Measurements from ENCODE around the gene LRIF1. TPM values are rescaled to one million over a fixed set of nuclear protein-coding genes. Genes with fewer than 3 reads are reported as not detected.
"Not testable (repeated sequence)": the region's sequence is repeated elsewhere in the genome, so short reads cannot be mapped to it uniquely, and the experiment has no call there.

LRIF1 gene
- total RNA-seq, 1 experiment from 2014 or later, result 33.9 TPM

DNA sequence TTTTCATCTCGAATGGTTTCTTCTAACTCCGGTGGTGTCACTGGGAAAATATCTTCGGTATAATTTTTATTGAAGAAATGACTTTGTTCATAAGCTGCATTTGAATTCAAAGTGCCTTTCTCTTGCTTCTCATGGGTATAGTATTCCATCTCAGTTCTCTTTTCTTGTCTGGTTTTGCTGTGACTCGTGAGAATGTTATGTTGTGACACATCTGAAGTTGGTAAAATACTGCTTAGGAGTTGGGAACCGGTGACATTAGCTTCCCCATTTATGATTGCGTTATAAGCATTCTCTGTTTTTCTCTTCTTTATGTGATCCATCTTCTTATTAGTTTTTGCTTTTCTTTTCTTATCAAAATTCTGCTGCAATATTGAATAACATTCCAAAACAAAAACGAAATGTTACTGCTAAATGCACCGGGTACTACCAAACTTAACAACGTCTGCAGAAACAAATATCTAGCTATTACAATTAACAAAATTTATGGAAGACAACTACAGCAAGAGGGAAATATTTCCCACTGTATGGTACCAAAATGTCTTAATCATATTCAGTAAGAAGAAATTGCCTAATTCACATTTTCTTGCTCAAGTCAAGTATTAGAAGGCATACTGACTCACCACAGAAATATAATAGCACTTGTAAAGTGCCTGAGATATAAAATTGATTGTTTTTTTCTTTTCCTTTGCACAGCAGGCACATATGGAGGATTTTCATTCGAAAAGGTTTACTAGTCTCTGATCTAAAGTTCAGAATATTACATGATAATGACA is 15.5 kb downstream of the LRIF1 start:
- DNase-seq (ENCODE audit: low spot score), result peak; percentile 32

DNA sequence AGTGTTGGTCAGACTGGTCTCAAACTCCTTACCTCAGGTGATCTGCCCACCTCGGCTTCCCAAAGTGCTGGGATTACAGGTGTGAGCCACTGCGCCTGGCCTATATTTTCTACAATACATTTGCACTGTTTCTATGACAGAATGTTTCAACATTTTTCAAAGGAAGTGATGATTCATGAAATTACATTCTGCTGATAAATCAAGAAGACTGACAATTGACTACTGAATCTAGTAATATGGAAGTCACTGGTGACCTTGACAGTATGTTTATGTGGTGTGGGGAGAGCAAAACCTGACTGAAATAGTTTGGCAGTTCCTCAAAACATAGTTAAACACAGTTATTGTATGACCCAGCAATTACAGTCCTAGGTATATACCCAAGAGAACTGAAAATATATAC is 18.1 kb downstream of the LRIF1 start:
- no peak for DNase-seq (ENCODE audit: low spot score)

DNA sequence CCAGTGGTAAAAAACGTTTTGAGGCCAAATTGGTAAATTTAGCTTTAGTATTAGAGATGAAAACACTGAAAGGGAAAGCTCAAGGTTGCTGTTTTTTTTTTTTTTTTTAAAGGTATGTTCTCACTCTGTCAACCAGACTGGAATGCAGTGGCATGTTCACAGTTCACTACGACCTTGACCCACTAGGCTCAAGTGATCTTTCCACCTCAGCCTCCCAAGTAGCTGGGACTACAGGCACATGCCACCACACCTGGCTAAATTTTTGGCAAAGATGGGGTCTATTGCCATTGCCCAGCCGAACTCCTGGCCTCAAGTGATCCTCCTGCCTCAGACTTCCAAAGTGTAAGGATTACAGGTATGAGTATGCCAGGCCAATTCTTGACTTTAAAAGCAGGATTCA is 18.9 kb downstream of the LRIF1 start:
- DNase-seq (ENCODE audit: low spot score), result no peak

DNA sequence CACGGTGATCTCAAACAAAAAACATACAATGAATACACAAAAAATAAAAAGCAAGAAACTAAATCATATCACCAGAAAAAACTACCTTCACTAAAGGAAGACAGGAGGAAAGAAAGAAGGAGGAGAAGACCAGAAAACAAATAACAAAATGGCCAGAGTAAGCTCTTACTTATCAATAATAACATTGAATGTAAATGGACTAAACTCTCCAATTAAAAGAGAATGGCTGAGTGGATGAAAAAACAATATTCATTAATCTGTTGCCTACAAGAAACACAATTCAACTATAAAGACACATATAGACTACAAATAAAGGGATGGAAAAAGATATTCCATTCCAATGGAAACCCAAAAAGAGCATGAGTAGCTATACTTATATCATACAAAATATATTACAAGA is 27.2 kb downstream of the LRIF1 start:
- DNase-seq (ENCODE audit: low spot score), result no peak

DNA sequence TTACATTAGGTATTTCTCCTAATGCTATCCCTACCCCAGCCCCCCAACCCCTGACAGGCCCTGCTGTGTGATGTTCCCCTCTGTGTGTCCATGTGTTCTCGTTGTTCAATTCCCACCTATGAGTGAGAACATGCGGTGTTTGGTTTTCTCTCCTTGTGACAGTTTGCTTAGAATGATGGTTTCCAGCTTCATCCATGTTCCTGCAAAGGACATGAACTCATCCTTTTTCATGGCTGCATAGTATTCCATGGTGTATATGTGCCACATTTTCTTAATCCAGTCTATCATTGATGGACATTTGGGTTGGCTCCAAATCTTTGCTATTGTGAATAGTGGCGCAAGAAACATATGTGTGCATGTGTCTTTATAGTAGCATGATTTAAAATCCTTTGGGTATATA is 32.6 kb downstream of the LRIF1 start:
- DNase-seq (ENCODE audit: low spot score), result not testable (repeated sequence)

DNA sequence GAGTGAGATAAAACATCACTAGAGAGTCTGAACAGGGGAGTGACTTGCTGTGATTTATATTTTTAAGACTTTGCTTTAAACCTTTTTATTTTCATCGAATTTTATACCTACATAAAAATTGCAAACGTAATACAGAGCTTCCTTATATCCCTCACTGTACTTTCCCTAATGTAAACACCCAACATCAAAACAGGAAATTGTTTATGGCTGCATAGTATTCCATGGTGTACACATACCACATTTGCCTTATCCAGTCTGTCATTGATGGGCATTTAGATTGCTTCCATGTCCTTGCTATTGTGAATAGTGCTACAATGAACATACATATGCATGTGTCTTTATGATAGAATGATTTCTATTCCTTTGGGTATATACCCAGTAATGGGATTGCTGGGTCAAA is 34.8 kb downstream of the LRIF1 start:
- DNase-seq (ENCODE audit: low spot score), result no peak

DNA sequence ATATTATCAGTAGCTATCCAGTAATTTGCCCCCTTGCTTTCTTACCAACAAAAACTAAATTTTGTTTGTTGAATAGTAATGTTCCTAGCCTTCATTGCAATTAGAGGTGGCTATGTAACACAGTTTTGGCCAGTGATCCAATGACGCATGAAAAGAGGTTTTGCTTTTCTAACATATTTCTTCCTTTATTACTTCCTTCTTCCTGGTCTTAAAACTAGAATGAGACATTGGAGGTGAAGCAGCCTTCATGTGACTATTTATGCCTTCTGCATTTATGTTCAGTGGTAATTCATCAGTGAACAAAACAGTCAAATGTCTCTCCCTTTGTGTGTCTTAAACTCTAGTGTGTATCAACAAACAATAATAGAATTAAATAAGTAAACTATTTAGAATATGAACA is 35.5 kb downstream of the LRIF1 start:
- DNase-seq (ENCODE audit: low spot score), result no peak

DNA sequence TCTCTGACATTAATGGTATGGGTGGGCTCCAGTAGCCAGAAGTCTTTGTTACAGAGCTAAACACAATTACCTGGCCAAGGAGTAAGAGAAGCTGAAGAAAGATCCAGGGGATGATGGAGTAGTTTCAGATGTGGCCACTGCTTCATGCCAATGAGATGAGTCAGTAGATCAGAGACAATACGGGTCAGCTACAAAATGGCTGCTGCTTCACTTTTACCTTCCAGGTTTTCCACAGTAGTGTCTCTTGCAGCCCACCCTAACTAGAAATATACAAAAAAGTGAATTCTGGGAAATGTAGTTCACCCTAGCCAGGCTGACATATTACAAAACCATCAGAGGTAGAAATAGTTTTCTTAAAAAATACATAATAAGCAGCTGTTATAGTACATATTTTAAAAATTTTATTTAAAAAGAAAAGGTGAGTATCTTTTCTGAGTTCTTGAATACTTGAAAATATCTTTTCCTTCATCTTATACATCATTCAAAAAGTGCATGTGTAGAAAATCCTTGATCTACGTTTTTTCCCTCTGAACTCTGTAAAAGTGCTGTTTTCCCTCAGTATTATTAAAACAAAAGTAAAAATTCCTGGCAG is 36.1 kb downstream of the LRIF1 start:
- DNase-seq (ENCODE audit: low spot score), result peak; percentile 43

DNA sequence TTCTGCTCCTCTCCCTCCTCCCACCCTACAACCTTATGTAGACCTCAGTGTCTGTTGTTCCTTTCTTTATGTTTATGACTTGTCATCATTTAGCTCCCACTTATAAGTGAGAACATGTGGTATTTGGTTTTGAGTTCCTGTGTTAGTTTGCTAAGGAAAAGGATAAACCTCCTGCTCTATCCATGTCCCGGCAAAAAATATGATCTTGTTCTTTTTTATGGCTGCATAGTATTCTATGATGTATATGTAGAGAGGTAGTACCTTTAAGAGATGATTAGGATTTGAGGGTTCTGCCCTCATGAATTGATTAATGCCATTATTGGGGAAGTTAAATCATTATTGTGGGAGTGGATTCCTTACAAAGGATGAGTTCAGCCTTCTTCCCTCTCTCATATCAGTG is 41.8 kb downstream of the LRIF1 start:
- DNase-seq (ENCODE audit: low spot score), result no peak

DNA sequence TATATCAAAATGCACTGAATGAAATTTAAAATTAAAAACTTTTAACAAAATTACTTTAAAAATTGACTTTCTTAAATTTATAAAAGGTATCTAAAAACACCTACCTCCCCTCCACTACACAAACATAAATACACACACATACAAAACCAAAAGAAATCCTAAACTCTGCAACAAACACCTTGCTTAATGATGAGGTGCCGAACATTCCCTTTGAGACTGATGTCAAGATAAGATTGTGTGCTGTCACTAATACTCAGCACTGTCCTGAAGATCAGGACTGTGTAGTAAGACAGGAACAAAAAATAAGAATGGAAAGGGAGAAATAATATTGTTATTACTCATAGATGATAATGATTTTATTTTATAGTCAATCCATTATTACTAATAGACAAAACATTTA is 45.7 kb downstream of the LRIF1 start:
- no peak for DNase-seq (ENCODE audit: low spot score)

DNA sequence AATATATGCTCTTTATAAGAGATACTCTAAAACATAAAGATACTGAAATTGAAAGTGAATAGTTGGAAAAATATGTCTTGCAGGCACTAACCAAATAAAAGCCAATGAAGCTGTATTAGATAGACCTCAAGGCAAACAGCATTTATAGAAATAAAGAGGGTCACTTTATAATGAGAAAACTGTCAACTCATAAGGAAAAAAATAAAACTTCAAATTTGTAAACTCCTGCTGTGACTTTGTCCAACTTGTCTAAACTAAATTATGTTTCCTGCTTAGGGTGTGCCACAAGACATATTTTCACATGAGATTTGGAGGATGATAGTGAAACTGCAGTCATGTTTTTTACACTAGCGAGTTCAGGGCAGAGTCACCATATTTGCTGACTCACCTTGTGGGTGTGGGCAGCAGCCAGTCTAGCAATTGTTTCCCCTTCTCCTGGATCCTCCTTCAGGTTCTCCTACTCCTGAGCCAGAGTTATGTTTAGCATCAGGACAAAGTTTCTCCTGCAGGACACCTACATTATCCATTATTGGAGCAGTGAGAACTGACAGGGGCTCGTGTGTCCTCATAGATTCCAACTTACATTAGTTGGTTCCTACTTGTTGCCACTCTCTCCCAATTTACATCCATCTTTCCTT is 46.9 kb downstream of the LRIF1 start:
- peak; percentile 72 for DNase-seq (ENCODE audit: low spot score)

DNA sequence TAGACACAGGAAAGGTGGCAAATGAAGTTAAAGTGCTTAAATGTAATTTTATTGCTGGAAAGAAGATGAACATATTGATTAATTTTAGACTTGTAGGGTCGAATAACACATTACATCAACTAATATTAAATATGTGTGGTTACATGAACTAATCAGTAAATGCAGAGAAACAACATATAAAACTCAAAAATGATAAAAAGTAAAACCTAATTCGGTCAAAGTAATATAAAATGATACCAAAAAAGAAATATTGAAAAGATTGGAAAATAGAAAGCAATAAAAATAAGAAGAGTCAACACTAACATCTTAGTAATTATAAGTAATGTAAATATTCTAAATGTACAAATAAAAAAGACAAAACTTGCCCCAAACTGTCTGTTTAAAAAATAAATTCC is 47.5 kb downstream of the LRIF1 start:
- DNase-seq (ENCODE audit: low spot score), result no peak

DNA sequence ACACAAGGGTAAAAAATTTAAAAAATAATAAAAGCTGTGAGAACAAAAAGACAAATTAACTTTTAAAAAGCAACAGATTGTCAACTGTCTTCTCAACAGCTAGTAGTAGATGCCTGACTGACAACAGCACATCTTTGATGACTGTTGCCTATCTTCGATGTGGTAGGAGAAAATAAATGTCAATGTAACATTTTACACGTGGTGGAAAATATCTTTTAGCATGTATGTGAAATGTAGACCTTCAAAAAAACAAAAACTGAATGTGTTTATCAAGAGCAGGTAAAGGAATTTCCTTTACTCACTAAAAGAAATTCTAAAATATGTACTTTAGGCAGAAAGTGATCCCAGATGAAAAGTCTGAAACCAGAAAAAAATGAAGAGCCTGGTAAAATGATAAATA is 47.9 kb downstream of the LRIF1 start:
- no peak for DNase-seq (ENCODE audit: low spot score)

DNA sequence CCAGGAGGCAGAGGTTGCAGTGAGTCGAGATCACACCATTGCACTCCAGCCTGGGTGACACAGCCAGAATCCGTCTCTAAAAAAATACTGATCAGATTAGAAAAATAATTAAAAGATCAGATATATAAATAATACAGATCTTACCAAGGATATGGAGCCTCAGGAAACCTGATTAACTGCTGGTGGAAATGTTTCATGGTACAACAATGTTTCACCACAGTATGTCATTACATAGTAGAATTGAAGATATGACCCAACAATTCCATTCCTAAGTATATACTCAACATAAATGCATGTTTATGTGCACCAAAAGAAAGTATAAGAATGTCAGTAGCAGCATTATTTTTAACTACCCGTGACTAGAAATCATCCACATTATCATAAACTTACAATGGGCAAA is 49.0 kb downstream of the LRIF1 start:
- no peak for DNase-seq (ENCODE audit: low spot score)

DNA sequence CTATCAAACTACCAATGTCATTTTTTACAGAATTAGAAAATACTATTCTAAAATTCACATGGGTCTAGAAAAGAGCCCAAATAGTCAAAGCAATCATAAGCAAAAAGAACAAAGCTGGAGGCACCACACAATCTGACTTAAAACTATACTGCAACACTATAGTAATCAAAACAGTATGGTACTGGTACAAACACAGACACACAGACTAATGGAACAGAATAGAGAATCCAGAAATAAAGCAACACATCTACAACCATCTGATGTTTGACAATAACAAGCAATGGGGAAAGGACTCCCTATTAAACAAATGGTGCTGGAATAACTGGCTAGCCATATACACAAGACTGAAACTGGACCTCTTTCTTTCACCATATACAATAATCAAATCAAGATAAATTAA is 50.9 kb downstream of the LRIF1 start:
- no peak for DNase-seq (ENCODE audit: low spot score)

DNA sequence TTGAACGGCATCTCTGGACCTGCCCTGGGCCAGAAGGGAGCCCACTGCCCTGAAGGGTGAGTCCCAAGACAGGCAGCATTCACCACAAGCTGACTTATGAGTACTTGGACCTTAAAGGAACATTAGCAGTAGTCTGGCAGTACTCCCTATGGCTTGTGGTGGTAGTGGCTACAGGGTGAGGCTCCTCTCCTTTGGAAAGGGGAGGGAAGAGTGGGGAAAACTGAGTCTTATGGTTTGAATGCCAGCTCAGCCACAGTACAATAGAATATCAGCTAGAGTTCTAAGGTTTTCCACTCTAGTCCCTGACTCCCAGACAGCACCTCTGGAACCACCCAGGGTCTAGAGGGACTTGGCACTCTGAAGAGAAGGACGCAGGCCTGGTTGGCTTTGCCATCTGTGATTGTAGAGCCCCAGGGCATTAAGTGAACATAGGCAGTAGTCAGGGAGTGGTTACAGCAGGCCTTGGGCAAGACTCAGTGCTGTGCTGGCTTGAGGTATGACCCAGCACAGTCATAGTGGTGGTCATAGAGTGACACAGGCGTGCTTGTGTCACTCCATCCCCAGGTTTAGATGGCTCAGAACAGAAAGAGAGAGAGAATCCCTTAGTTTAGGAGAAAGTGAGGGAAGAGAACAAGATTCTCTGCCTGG is 59.7 kb downstream of the LRIF1 start:
- DNase-seq (ENCODE audit: low spot score), result no peak

DNA sequence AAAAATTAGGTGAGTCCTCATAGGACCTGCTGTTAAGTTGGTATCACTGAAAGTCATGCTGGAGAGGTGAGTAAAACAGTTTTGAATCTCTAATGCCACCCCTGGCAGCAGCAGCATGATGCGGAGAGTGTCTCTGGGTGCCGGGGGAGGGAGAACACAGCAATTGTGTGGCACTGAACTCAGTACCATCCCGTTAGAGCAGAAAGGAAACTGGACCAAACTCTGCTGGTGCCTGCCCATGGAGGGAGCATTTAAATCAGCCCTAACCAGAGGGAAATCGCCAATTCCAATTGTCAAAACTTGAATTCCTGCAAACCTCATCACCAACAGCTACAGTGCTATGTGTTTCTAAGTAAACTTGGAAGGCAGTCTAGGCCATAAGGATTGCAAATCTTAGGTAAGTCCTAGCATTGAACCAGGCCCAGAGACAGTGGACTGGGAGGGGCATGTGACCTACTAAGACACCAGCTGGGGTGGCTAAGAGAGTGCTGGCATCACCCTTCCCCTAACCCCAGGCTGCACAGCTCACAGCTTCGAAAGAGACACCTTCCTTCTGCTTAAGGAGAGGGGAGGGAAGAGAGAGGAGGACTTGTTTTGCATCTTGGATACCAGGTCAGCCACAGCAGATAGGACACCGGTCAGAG is 60.8 kb downstream of the LRIF1 start:
- DNase-seq (ENCODE audit: low spot score), result no peak

DNA sequence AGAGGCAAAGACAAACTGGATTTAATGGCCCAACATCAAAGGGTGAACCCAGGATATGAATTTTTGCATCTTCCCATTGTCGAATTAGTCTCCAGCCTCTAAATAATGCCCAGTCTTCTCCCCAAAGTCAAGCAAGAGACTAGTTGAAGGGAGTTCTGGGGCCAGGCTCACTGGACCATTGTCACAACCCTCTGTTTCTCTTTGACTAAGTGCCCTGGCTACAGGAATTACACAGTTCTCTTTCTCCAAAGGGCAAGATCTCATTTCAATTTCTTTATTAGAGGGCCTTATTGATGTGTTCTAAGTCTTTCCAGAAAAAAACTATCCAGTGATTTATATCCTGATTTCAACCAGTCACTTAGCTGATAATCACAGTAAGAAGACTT is 64.3 kb downstream of the LRIF1 start:
- DNase-seq (ENCODE audit: low spot score), result no peak

DNA sequence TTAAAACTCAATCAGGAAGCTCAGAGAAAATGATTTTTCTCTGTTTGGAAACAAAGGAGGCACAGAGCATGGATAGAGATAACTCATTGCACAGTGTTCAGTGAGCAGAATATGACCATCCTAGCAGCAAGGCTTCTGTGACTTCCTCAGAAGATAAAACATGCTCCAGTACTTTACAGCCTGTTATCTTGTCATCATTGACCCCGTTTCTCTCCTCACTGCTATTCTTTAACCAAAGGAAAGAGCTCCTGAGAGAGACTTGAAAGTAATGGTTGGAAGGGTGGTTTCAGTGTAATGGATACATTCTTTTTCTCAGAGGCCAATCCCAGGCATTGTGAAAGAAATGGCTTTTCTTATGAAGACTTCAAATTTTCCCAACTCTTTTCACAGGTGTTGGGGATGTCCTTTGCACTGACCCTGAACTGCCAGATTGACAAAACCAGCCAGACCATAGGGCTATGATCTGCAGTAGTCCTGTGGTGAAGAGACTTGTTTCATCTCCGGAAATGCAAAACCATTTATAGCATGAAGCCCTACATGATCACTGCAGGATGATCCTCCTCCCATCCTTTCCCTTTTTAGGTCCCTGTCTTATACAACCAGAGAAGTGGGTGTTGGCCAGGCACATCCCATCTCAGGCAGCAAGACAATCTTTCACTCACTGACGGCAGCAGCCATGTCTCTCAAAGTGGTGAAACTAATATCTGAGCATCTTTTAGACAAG is 64.8 kb downstream of the LRIF1 start:
- DNase-seq (ENCODE audit: low spot score), result no peak

DNA sequence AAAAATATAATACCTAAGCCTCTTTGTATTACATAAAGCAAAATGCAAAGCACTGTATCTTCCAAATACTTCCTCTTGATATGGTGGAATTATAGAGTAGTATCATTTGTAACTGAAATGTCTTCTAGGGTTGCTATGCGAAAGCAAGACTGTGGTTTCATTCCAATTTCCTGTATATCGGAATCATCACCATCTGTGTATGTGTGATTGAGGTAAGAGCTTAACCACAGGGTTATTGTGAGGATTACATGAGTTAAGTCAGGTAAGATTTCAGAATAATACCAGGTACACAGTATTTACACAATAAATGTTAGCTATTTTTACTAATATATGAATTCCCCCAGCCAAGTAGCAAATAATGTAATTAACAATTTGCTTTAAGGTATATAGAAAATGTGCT is 66.0 kb downstream of the LRIF1 start:
- no peak for DNase-seq (ENCODE audit: low spot score)

All from A172 (cell line).